ENCODE measurements around the gene TMEM190.

TMEM190 gene

DNA sequence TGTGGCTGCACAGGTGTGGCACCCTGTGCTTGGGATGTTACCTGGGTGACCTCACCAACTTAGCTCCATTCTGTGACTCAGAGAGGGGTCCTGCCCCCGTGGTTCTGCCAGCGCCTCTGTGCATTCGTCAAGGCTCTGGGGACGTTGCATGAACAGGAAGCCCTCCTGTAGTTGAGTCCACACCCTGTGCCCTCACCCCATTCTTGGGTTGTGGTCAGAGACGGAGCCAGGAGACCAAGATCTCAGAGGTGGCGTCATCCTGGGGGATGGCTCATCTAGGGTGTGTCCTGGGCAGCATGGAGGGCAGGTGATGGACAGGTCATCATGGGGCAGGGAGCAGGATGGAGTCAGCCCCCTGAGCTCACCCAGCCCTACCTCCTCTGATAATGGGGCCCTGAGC lies 24.6 kb upstream of the TMEM190 start:
- no peak for DNase-seq (ENCODE audit: low read depth)

DNA sequence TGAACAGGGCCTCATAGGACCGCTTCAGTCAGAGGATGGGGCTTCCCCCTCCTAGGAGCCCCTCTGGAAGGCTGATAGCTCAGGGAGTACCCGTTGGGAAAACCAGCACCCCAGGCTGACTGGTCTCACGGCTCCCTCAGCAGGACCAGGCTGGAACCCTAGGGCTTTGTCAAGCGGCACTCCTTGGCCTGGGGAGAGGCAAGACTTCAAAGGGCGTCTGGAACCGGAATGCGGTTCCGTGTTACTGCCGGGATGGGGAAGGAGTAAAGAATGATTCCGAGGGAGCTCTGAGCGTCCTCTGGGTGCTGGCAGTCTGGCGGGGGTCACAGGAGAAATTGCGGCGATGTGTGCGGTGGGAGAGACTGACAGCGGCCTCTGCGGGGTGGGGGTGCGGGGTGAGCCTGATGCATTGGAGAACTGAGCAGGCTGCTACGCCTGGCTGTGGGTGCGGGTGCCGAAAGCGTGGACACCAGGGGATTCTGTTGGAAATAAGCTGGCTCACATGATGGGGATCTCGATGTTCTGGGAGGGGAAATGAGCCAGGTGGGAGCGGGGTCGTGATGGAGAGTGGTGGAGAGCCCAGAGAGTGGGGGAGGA lies 24.0 kb upstream of the TMEM190 start:
- no peak for DNase-seq (ENCODE audit: low read depth)

GRCh38 chr19:55353356-55353802 lies 23.2 kb upstream of the TMEM190 start:
- DNase-seq (ENCODE audit: low read depth), result no peak

GRCh38 chr19:55353803-55354697 lies 22.6 kb upstream of the TMEM190 start:
- DNase-seq (ENCODE audit: low read depth), result peak; percentile 45

- DNase-seq (ENCODE audit: low read depth), result no peak
Measured at GRCh38 chr19:55354698-55355212, 21.9 kb upstream of the TMEM190 start, which contains the start of gene COX6B2. Gene COX6B2 (minus strand): TSS chr19:55354719. CDS start chr19:55354521, 198 bp downstream.

DNA sequence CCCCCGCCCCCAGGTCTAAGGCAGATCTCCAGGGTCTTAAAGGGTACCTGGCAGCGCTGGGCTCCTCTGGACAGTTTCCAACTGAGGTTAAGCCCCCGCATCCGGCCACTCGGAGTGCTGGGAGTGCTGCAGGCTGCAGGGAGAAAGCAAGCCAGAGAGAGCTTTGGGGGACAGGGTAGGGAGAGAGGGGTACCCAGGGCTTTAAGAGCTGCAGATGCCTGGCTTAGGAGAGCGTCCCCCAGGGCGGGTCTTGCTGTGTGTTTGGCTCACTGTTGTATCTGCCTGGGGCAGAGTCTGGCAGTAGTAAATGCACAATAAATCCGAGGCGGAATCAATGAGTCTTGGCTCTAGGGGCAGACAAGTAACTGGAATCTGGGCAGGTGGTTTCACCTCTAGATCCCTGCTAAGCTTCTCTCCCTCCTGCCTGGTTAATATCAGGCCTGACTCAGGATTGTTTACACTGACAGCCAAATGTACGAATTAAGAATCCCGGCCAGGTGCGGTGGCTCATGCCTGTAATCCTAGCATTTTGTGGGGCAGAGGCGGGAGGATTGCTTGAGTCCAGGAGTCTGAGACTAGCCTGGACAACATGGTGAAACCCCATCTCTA lies 21.3 kb upstream of the TMEM190 start:
- no peak for DNase-seq (ENCODE audit: low read depth)

GRCh38 chr19:55358493-55358892 lies 18.1 kb upstream of the TMEM190 start:
- no peak for DNase-seq (ENCODE audit: low read depth)

DNA sequence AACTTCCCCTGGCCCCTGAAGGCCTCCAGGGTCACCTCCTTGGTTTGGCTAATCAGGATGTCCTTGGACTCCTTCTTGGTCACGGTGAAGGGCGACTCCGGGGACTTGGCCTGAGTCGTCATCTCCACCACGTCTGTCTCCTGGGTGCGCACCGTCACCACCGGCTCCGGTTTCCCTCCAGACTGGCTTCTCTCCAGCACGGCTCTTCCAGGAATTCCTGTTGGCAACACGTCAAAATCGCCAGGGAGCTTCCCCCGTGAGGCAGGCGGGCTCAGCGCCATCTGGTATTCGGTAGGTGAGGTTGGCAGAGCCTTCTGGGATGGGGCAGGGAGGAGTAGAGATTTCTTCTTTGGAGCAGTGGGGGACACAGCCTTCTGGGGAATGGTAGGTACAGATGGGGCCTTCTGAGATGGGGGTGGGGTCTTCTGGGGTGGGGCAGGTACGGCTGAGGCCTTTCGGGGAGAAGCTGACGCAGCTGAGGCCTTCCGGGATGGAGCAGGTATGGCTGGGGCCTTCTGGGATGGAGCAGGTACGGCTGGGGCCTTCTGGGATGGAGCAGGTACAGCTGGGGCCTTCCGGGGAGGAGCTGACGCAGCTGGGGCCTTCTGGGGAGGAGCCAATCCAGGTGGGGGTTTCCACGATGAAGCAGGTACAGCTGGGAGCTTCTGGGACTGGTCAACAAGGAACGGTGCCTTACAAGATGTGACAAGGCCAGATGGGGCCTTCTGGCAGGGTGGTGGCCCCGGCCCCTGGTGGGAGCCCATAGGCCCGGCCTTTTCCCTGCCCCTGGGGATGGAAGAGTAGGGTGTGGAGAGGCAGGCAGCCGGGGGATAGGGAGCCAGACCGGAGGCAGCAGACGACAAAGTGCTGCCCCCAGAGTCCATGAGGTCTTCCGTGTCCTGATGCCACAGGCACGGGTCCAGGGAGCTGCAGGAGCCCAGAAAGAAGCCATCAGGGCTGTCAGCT lies 17.4 kb upstream of the TMEM190 start:
- DNase-seq (ENCODE audit: low read depth), result no peak

DNA sequence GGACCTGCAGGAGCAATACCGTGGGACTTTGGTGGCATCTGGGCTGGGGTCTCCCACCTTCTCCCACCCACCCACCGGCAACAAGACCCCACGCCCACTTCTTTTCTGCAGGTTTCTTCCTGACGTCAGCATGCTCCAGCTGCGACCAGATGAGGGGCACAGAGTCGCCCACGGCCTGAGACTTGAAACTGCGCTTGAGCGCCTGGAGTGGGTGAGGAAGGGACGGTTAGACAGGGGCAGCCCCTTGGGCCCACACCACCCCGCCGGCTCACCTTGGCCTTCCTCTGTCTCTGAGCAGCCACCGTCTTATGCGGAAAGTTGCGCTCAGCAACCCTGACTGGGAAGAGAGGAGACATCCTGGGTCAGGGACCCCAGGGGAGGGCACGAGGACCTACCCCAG lies 15.7 kb upstream of the TMEM190 start:
- DNase-seq (ENCODE audit: low read depth), result no peak

DNA sequence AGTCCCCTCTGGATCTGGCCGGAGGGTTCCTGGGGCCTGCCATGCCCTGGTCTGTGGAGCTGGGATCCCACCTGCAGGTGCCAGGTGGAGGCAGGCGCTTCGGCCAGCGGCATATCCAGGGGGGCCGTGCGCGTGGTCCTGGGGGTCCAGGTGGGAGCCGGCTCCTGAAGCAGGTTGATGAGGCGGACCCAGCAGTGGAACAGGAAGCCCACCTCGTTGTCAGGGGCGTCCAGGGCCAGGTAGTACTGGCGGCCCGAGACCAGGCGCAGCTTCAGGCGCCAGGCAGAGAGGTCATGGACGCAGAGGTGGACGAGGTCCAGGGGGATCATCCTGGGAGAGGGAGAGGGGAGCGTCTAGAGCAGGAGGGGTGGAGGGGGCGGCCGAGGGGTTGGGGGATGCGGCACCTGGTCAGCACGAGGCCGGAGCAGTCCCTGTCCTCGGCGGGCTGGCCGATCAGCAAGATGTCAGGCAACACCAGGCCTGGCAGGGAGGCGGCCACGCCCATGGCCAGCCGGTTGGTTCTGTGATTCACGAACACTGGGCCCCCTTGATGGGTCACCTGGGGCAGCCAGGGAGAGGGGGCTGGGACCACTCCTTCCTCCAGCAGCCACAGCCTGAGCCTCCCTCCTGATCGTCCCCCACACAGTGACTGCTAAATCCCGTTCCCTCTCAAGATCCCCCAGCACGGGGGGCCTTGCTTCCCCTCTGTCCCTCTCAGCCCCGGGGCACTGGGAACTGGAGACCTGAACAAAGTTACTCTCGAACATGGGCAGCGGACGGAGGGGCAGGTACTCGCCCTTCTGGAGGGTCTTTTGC lies 14.2 kb upstream of the TMEM190 start:
- DNase-seq (ENCODE audit: low read depth), result no peak

GRCh38 chr19:55362990-55363716 lies 13.5 kb upstream of the TMEM190 start, which contains the start of gene GARIN5B:
Gene GARIN5B (minus strand): TSS chr19:55363260. CDS start chr19:55363066, 194 bp downstream.
- DNase-seq (ENCODE audit: low read depth), result no peak

GRCh38 chr19:55365245-55365644 lies 11.4 kb upstream of the TMEM190 start:
- no peak for DNase-seq (ENCODE audit: low read depth)

DNA sequence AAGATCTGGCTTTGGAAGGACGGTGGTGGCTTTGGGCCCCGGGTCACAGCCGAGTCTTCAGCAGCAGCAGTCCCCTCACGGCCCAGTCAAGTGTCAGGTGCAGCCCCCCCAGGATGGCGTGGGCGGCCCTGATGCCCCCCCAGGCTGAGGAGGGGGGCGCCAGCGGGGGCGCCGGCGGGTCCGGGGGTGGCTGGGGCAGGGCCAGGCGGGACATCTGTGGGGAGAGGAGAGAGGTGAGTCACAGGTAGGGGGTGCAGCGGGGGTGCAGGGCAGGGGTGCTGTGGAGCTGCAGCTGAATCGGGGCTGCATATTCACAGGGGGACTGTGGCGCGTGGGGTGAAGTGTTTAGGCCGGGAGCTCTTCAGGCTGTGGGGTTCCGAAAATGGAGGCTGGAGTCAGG lies 10.7 kb upstream of the TMEM190 start:
- no peak for DNase-seq (ENCODE audit: low read depth)

GRCh38 chr19:55366790-55367189 lies 9.8 kb upstream of the TMEM190 start:
- DNase-seq (ENCODE audit: low read depth), result no peak

DNA sequence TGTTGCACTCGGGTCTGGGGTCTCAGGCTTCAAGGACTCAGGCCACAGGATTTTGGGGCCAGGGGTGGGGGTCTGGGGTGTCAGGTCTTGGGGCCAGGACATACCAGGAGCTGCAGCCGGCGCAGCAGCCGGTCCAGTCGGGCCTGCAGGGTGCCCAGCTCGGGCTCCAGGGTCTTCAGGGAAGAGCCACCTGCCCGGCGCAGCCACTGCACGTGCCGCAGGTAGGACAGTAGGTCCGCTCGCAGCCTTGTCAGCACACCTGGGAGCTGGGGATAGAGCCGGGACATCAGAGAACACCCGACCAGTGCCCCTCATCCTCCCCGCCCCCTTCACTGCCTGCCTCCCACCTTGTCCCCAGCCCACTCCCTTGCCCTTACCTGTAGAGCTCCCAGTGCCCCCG lies 8.5 kb upstream of the TMEM190 start:
- DNase-seq (ENCODE audit: low read depth), result no peak

GRCh38 chr19:55368701-55369563 lies 7.7 kb upstream of the TMEM190 start:
- no peak for DNase-seq (ENCODE audit: low read depth)

- DNase-seq (ENCODE audit: low read depth), result peak; percentile 30
Measured at GRCh38 chr19:55369653-55370304, 6.8 kb upstream of the TMEM190 start.

- DNase-seq (ENCODE audit: low read depth), result no peak
Measured at GRCh38 chr19:55370305-55370988, 6.2 kb upstream of the TMEM190 start, which contains the start of gene IL11. Gene IL11 (minus strand): TSS chr19:55370463. CDS start chr19:55370310, 153 bp downstream.
